GM20431 (cell line): Measurements from ENCODE around the gene OSBPL8.

ENCODE experiments used
- in situ Hi-C: fragments of 300-500 bp; cut with MseI, MboI; formaldehyde crosslinking; loops from one replicate; pipeline ENCODE4 v1.15.0; 2020; ENCODE audit warnings: low sequenced_read_pairs; ENCODE audit not compliant: unreplicated experiment

The OSBPL8 gene

DNA sequence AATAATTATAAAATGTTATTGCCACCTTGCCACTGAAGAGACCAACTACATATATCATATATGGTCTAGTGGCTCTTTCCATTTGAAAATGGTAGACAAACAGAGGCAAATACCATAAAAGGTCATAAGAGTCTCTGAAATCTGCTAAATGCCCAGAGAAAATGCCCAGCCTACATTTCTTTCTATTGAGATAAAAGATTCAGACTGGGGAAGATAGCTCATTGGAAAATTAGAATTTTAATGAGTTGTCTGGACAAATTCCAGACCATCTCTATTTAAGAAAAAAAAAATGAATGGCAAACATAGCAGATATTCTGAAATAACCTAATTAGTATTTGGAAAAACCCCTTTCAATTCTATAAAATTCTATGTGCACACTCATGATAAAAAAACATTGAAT is 131.5 kb downstream of the OSBPL8 start:
- in situ Hi-C loops = no loop called here

DNA sequence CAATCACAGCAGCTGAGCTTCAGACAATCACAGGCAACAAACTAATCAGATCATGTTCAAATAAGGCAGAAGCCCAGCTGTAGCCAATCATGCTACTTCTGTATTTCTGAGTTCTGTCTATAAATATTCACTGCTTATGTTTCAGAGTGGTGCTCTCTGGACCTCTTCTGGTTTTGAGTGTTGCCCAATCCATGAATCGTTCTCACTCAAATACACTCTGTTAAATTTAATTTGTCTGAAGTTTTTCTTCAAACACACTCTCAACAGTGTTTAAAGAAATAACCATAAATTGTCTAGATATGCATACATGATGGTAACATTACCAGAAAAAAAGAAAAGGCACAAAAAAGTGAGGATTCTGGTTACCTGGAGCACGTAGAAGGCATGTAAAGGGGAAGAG is 133.4 kb downstream of the OSBPL8 start:
- in situ Hi-C loops = no loop called here

DNA sequence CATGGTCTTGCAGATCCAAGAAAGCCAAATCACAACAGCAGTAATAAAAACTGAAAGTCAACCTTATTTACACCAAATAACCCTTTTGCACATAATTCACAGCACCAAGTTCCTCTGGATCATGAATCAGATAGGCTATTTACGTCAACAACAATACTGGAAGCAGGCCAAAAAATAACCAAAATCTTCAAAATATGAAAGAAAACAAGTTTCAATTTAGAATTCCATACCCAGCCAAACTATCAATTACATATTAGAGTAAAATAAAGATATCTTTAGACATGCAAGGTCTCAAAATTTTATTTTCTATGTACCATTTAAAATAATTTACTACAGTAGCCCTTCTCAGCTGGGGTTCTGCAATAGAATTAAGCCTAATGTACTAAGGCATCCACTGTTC is 134.6 kb downstream of the OSBPL8 start:
- in situ Hi-C loops = no loop called here

DNA sequence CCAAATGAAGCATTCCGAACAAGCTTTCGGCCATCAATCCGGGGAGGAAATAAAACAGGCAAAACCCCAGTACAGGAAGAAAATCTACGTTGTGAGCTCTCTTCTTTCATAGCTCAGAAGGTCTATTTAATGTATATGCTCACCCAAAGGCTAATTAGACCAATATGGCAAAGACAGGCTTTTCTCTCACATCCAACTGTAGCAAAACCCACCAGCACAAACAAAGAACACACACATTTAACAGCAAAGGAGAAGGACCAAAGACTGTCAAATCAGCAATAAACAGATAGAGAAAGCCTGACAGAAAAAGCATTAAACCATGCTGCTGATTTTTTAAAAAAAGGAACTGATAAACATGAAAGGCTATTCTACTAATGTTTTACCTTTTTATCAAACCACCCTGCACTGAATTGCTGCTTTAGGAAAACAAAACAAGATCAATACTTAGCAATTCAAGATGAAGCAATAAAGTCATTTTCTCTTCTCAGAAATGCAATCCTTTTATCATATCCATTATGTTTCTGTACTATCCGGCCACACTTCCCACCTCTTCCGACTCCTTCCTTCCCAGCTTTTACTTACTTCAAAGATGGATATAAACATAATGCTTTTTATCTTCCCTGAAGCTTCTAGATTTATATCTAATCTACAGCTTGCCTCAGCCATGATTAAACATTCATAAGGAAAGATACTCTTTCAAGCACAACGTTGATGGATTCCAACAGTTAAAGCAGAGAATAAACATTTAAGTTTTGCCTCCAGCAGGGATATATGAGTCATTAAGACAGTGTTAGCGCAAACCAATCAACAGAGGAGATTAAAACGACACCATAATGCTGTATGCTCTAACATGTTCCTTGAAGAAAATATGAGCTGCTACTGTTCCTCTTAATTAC is 136.8 kb downstream of the OSBPL8 start:
- in situ Hi-C loops = no loop called here

DNA sequence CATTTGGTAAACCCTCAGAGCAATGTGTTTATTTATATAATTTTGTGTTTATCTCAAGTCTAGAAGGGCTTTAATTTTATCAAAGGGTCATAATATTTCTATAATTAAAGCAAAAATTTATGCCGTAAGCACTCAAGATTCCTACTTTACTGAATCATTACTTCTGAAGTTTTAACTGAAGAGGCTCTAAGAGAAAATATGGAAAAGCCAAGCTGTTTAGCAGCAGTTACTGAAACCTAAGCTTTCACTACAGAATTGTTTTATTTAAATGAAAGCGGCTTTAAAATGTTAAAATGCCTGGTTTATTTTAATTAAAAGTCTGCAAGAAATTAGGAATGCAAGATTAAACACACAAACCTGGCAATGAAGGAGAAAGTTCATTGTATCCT is 137.4 kb downstream of the OSBPL8 start:
- in situ Hi-C loops = no loop called here

DNA sequence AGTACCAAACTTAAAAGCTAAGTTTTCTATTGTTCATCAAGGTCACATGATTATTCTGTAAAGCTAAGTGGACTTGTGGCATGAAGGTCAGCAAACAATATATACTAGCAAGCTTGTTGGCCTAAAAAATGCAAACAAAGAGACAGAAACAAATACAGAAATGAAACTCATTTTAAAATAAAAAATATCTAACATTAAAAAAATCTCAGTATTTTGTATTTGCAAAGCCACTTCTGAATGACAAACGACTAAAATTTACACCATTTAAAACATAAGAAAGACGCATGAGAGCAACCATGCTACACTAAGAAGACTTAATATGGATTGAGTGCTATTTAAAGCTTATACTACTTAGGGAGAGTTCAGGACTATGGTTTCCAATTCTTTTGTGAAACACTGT is 138.5 kb downstream of the OSBPL8 start:
- in situ Hi-C loops = no loop called here

DNA sequence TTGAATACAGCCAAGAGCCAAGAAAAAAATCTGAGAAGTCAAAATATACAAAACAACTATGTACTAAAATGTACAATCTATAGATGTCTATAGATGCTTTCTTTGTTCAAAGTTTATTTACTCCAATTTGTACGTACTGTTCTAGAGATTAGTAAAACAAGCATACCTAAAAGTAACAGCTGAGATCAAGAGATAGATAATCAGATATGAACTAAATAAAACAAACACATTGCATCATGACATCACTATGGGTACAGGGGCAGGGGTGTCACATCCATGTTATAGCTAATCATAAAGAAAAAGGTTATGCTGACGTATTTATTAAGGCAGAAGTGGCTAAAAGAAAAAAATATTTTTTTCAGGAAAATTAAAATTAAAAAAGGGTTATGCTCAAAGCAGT is 139.3 kb downstream of the OSBPL8 start:
- in situ Hi-C loops = no loop called here

DNA sequence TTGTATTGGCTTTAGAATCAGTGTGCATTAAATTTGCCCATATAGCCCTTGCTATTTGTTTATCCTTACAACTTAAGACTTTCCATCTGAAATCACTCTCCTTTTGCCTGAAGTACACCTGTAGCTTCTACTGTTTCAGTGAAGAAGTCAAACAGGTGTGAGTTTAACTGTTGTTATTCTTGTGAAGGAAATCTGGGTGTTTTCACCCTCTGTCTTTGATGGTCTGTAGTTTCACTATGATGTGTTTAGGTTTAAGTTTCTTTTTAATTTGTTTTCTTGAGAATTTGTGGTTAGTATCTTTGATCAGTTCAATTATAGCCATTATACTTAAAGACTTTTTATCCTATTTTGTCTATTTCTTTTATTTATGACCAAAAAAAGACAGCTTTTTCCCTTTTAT is 142.5 kb downstream of the OSBPL8 start:
- in situ Hi-C loops = no loop called here

DNA sequence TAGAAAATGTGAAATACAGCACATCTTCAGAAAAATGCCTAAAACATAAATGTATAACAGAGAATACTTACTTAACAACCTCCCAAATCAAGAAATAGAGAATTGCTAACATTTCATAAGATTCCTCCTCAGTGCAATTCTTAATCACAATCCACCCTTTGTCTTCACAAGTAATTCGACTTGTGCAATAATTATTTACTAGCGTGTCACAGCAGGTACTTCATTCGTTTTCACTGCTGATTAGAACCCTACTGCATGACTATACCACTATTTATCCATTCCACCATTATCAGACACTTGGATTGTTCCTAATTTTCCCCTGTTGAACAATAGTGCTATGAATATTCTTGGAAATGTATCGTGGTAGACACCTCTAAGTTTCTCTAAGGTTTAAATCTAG is 146.4 kb downstream of the OSBPL8 start:
- in situ Hi-C loops = no loop called here

DNA sequence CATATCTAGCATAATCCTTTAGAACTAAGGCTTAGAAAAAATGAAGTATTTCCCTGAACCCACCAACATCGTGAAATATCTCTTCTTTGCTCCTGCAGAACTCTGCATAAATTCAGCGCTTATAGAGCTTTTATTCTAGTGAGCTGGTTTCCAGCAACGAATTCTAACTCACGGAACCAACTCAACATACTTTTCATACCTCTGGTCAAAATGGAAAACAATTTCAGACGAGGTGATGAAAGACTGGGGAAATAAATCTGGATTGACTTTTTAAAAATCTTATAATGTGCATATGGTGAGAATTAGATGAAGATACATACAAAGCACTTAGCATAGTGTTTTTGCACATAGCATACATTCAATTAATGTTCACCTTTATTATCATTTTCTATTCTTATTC is 148.8 kb downstream of the OSBPL8 start:
- in situ Hi-C loops = no loop called here

DNA sequence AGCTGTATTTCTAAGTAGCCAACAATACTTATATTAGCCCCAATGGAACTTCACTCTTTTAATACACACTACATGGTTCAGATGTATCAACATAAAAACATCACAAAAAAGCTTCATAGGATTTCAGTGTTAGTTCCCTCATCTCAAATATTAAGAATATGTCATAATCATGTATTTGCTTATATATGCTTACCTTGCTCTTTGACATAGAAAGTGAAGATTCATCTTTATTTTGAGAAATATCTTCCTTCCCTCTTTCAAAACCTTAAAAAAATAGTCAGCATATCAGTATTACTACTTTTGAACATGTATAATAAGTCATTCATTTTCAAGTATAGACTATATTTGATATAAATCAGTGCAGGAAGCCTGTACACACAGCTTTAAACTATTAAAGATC is 149.2 kb downstream of the OSBPL8 start:
- in situ Hi-C loops = no loop called here

DNA sequence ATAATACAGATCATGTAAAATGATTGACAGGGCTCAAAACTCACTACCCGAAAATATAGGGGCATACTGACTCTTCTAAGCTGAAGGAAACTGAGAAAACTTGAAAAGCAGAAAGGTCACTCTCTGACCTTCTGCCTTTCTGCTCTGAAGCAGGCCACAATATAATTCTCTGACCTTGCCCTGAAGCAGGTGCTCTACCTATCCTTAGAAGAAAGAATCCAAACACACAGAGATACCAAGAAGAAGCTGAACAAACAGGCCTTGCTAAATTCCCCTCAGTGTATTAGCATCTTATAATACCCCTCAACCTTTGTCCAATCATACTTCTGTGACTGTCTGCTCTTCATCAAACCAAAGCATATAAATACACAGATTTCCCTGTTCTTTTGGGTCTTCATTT is 150.5 kb downstream of the OSBPL8 start:
- in situ Hi-C loops = no loop called here

DNA sequence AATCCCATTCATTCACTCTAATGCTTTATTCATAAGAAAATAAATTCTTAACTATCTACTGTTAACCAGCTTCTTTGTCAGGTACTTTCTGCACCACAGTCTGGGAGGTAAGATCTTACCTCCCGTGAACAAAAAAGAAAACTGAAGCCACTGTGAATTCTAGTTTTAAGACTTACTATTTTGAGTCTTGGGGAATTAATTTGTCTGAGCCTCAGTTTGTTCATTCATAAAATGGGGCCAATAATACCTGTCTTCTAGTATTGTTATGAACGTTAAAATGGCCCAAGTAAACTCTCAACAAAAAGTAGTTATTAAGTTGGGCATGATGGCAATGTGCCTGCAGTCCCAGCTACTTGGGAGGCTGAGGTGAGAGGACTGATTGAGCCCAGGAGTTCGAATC is 151.9 kb downstream of the OSBPL8 start:
- in situ Hi-C loops = no loop called here

DNA sequence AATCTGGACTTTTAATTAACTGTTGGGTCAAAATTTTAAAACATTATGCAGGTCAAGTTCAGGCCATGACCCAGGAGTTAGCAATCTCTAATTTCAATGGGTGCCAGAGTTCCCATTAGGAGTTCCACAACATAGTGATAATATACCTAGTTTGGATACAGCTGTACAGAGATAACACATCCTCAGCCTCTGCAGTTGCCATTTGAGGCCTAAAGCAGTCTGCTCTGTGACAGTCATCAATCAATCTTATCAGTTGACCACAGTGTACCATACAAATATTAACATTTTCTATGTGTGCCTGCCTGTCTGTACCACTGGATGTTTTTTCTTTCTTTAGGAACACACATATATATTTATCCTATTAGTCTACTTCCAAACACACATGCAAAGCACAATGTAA is 157.3 kb downstream of the OSBPL8 start:
- in situ Hi-C loops = no loop called here

DNA sequence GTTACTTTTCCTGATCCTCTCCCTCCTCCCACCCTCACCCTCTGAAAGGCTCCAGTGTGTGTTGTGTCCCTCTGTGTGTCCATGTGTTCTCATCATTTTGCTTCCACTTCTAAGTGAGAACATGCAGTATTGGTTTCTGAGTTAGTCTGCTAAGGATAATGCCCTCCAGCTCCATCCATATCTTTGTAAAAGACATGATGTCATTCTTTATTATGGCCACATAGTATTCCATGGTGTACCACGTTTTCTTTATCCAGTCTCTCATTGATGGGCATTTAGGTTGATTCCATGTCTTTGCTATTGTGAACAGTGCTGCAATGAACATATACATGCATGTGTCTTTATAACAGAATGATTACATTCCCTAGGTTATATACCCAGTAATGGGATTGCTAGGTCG is 159.4 kb downstream of the OSBPL8 start:
- in situ Hi-C loops = no loop called here

DNA sequence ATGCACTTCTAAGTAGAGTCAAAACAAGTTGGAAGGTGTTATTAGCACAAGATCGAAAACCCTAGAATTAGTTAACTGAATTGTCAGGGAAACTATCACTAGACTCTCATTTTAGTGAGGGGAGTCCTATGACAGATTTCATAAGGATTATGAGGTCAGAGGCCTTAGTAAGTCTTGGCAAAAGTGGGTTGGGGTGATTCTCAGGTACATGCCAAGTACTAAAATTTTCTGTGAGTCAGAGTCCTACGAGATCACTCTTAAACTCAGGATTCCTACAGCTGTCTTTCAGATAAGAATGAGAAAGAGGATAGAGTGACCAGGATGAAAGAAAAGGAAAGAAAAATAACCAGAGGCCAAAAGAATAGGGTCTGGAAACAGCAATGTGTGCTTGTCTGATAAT is 160.5 kb downstream of the OSBPL8 start:
- in situ Hi-C loops = no loop called here

DNA sequence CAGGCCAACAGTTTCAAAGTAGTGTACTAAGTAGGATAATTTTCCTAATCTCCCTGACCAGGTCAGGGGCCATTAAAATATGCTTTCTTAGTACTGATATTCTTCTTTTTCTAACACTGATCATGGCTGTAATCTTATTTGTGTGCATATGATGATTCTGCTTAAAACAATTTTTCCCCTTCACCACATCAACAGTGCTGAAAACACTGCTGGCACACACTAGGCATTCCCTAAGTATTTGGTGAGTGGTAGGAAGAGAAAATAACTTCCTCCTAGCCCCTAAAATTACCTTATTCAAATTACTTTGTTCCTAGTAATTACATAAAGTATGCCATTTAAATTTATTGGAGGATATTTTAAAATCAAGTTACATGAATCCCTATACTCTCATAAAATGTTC is 161.5 kb downstream of the OSBPL8 start:
- in situ Hi-C loops = no loop called here

DNA sequence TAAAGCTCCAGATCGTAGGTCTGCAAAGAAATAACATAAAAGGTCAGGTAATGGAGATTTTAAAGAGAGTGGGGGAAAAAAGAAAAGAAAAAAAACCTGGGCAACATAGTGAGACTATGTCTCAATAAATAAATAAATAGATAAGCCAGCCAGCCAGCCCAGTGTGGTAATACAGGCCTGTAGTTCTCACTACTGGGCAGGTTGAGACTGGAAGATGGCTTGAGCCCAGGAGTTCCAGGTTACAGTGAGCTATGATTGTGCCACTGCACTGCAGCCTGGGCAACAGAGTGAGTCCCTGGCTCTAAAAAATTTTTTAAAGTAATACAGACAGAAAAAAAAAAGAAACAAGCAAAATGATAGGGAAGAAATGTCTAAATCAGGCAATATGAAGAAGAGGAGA is 168.1 kb downstream of the OSBPL8 start:
- in situ Hi-C loops = no loop called here

DNA sequence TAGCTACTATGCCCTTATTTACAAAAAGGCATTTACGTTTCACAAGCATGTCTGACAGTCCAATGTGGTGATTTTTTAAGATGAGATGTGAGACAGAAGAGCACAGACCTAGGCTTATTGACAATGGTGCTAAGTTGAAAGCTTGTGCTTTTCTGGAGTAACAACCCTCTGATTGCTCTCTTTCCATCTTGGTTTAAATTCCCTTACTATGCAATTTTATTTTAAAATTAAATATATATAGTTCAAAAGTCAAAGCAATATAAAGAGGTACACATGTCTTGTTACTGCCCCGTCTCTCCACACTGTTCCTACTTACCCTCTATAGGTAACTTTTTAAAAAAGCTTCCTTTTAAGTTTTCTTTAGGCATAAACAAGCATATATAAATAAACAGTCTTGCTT is 172.0 kb downstream of the OSBPL8 start:
- in situ Hi-C loops = no loop called here

DNA sequence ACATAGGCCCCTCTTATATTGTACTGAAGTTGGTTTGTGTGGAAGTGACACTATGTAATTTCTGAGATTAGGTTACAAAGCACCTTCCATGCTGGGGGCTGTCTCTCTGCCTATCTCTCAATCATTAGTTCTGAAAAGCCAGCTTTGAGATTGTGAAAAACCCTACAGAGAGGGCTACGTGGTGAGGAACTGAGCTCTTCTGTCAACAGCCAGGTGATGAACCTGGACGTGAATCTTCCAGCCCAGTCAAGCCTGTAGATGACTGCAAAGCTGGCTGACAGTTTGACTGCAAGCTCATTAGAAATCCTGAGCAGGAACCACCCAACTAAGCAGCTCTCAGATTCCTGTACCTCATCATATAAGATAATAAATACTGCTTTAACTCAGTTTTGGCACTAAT is 175.0 kb downstream of the OSBPL8 start:
- in situ Hi-C loops = no loop called here

DNA sequence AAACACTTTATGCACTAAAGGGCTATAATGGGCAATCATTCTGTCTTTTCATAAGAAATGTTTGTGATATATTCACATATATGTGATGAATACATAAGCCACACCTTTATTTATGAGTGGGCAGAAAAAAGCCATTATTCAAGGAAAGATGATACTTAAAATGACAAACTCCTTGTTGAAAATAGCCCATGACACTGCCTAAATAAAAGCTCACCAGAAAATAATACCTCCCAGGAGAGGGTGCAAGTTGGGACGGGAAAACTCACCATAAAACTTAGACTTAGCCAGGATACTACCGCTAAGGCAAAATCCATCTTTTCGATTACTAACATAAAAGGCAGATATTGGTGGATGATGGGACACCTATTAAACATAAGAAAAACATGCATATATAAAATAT is 175.6 kb downstream of the OSBPL8 start:
- in situ Hi-C loops = no loop called here

DNA sequence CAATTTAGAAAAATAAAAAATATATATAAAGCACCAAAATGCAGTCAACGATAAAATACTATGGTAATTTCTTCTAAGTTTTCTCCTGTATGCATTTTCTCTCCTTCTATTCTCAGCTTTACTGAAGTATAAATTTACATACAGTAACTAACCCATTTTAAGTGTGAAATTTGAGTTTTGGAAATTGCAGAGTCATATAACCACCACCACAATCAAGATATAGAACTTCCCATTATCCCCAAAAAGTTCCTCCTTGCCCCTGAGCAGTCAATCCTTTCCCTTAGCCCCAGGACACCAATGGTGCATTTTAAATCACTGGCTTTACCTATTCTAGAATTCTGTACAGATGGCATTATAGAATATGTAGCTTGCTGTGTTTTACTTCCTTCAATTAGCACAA is 180.3 kb downstream of the OSBPL8 start:
- in situ Hi-C loops = no loop called here
